AG04450 (cell line): ENCODE results near the gene PDZD7. TPM values are rescaled to one million over a fixed set of nuclear protein-coding genes. Genes with fewer than 3 reads are reported as not detected.

Experiments
- CTCF ChIA-PET: fragments of 300-600, 350-600 bp; formaldehyde crosslinking; extraction: SDS; loops from one replicate; lab custom pipeline; 2022; ENCODE audit warnings: antibody characterized with exemption, inconsistent platforms; lab: Charles Lee
- POLR2A ChIA-PET: fragments of 350-600 bp; formaldehyde crosslinking; extraction: SDS; loops from one replicate; lab custom pipeline; 2021; ENCODE audit warnings: antibody characterized with exemption, inconsistent platforms; lab: Yijun Ruan, JAX
- DNase-seq: peaks from one replicate; pipeline ENCODE4 v3.0.0-alpha.2; 2011; ENCODE audit warnings: low read depth, low spot score
- H3K27ac ChIP-seq: one replicate; pipeline ENCODE4 v1.5.1; 2012; ENCODE audit warnings: low read depth, low read length, control low read depth
- H3K27me3 ChIP-seq: one replicate; pipeline ENCODE4 v1.6.0; 2012; ENCODE audit warnings: low read length; ENCODE audit not compliant: control insufficient read depth, insufficient read depth
- H3K4me3 ChIP-seq: 2 replicates; pipeline ENCODE4 v1.5.1; 2011; ENCODE audit warnings: mild to moderate bottlenecking, low read depth, low read length, control low read depth
- H3K9me3 ChIP-seq: 2 replicates; pipeline ENCODE4 v1.5.1; 2012; ENCODE audit warnings: low read length; ENCODE audit not compliant: control insufficient read depth, insufficient read depth
- polyA plus RNA-seq: library from polyadenylated mRNA; depleted of rRNA; stranded (reverse); fragments of >200 nt; gene quantifications from 2 replicates; pipeline ENCODE4 v1.2.3, GENCODE V29; 2011
- TF ChIP-seq, protein P1 (sequence below): IDR thresholded peaks from 2 replicates; pipeline ENCODE4 v1.5.1; 2011; ENCODE audit warnings: low read depth, low read length, control low read depth, inconsistent platforms

The PDZD7 gene
- polyA plus RNA-seq, 1 experiment: 0.27 TPM

DNA sequence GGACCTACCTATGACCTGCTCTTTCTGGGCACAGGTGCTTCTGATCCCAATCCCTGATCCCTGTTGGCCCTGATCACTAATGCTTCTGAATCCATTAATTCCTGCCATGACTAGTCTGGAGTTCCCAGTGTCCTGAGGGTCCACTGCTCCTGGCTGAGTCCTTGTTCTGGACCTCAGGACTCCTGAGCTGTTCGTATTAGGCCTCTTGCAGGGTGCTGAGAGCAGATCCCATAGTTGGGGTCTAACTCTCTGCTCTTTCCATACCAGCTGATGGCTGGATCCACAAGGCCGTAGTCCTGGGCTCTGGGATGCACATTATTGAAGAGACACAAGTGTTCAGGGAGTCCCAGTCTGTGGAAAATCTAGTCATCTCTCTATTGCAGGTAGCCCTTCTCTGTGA lies 50.6 kb downstream of the PDZD7 start:
- POLR2A ChIA-PET: no interaction called here
- no peak for DNase-seq
- Histone ChIP-seq H3K27ac (no peak overlapping the region), H3K4me3 (no peak overlapping the region), H3K27me3 (no peaks in the 10 kb centered on the region), H3K9me3 (no peaks in the 10 kb centered on the region)
- CTCF ChIA-PET: no interaction called here
- TF ChIP-seq, protein P1, sequence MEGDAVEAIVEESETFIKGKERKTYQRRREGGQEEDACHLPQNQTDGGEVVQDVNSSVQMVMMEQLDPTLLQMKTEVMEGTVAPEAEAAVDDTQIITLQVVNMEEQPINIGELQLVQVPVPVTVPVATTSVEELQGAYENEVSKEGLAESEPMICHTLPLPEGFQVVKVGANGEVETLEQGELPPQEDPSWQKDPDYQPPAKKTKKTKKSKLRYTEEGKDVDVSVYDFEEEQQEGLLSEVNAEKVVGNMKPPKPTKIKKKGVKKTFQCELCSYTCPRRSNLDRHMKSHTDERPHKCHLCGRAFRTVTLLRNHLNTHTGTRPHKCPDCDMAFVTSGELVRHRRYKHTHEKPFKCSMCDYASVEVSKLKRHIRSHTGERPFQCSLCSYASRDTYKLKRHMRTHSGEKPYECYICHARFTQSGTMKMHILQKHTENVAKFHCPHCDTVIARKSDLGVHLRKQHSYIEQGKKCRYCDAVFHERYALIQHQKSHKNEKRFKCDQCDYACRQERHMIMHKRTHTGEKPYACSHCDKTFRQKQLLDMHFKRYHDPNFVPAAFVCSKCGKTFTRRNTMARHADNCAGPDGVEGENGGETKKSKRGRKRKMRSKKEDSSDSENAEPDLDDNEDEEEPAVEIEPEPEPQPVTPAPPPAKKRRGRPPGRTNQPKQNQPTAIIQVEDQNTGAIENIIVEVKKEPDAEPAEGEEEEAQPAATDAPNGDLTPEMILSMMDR: no peak

DNA sequence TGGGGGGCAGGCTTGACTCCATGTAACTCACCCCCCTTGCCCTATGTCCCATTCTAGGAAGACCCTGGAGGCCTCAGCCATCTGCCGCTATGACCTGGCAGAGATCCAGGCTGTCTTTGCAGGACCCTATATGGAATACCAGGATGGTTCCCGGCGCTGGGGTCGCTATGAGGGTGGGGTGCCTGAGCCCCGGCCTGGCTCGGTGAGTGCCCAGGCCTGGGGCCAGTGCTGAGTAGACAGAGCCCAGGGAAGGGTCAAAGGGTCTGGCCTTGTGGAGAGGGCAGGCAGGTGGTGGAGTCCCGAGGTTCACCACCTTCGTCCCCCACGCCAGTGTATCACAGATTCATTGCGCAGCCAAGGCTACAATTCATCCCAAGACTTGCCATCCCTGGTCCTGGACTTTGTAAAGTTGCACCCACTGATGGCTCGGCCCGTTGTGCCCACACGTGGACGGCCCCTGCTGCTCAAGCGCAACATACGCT lies 51.1 kb downstream of the PDZD7 start:
- POLR2A ChIA-PET: no interaction called here
- TF ChIP-seq, protein P1: no peak
- CTCF ChIA-PET: no interaction called here
- Histone ChIP-seq H3K9me3 (no peaks in the 10 kb centered on the region), H3K4me3 (no peak overlapping the region), H3K27me3 (no peaks in the 10 kb centered on the region), H3K27ac (no peak overlapping the region)
- no peak for DNase-seq

DNA sequence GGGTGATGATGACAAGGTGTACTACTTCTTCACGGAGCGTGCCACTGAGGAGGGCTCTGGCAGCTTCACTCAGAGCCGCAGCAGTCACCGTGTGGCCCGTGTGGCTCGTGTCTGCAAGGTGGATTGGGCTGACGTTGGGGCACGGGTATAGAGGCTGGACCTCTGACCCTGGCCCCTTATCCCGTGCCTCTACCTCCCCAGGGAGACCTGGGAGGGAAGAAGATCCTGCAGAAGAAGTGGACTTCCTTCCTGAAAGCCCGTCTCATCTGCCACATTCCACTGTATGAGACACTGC lies 52.1 kb downstream of the PDZD7 start:
- no peaks in the 10 kb centered on the region for H3K27me3 ChIP-seq
- no peaks in the 10 kb centered on the region for H3K9me3 ChIP-seq
- no peak for DNase-seq
- TF ChIP-seq, protein P1: no peak
- ChIA-PET CTCF (no interaction called here), POLR2A (no interaction called here)
- H3K4me3 ChIP-seq: no peak overlapping the region
- H3K27ac ChIP-seq: no peak overlapping the region

DNA sequence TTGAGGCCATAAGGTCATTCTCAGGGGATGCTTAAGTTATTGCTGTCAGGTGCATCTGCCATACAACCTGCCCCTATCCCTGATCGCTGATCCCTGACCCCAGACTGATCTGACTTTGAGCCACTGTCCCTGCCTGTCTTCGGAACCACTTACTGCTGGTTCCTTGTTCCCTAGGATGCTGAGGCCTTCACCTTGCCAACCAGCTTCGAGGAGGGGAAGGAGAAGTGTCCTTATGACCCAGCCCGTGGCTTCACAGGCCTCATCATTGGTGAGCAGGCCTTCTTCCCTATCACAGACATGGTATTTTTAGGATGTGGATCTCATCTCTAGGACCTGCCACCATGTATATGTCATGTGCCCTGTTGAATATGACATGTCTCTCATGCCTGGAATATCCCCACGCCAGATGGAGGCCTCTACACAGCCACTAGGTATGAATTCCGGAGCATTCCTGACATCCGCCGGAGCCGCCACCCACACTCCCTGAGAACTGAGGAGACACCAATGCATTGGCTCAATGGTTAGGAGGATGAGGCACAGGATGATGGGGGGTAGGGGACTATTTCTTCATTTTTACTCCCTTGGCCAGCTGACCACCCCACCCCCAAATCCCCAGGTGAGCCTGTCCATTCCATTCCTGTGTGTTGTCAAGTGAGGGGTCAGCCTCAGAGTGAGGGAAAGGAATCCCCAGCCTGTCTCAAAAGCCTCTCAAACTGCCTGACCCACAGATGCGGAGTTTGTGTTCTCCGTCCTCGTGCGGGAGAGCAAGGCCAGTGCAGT lies 52.6 kb downstream of the PDZD7 start:
- TF ChIP-seq, protein P1: no peak
- CTCF ChIA-PET: no interaction called here
- POLR2A ChIA-PET: no interaction called here
- Histone ChIP-seq H3K27me3 (no peaks in the 10 kb centered on the region), H3K9me3 (no peaks in the 10 kb centered on the region), H3K27ac (no peak overlapping the region), H3K4me3 (no peak overlapping the region)
- DNase-seq: no peak

DNA sequence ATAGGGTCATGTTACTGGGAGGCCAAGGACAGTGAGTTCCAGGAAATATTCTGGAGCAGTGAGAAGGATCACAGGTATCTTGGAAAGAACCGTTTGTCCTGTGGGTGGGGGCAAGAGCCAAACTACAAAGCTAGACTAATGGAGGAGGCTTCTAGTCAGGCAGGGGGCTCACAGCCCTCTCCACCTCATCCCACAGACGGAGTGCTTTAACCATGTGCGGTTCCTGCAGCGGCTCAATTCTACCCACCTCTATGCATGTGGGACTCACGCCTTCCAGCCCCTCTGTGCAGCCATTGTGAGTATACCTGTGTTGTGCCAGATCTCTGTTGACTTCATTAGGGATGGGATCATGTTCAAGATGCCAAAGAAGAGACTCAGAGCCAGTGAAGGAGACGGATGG lies 53.5 kb downstream of the PDZD7 start:
- Histone ChIP-seq H3K4me3 (no peak overlapping the region), H3K27me3 (no peaks in the 10 kb centered on the region), H3K27ac (no peak overlapping the region), H3K9me3 (no peaks in the 10 kb centered on the region)
- TF ChIP-seq, protein P1: no peak
- CTCF ChIA-PET: no interaction called here
- DNase-seq: no peak
- POLR2A ChIA-PET: no interaction called here
